Suppressor macrophage treated with lipopolysaccharide for 1 hour (primary cell): ENCODE data around the gene KRTAP6-3.

ENCODE experiments used
- DNase-seq, 3 donors: peaks; one replicate each; pipeline ENCODE4 v3.0.0-alpha.2; 2020 to 2022

The KRTAP6-3 gene

GRCh38 chr21:30592140-30592539 lies at the start of gene KRTAP6-3:
Gene KRTAP6-3, plus strand, starts transcription at chr21:30592440. Its CDS starts 6 bp downstream, at chr21:30592446.
- DNase-seq, result no peak

- DNase-seq, result no peak
Measured at GRCh38 chr21:30552782-30553181, 39.5 kb upstream of the KRTAP6-3 start.

- no peak for DNase-seq
Measured at GRCh38 chr21:30555095-30555494, 37.1 kb upstream of the KRTAP6-3 start.

DNA sequence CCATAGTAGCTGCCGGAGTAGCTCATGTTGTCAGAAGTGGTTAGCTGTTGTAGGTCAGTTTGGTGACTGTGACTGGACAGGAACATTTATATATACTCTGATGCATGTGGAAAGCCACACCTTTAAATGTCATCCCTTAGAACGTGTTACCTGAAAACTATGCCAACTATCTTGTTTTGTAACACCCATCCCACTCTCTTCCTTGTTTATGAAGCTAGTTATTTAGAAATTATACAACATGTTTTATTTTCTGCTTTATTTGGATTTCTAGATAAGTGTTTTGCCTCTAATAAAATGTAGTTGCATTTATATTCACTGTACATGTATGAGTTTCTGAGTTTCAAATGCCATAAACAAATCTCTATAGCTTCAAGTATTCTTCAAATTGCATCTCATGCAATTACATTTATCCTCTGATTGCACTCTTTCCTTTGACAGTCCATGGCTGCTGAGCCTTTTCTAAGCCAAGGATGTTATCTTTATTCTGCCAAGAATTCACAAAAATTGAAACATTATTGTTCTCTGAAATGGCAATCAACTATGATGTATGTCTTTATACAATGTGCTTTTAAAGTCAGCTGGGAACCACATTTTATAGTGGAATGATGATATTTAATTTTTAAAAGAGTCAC lies 30.9 kb upstream of the KRTAP6-3 start, which contains the start of gene KRTAP19-7:
Gene KRTAP19-7 (minus strand): TSS at position 51 of the 632 bp plus-strand sequence. CDS start 25 bp downstream, at position 26.
- DNase-seq, result no peak

DNA sequence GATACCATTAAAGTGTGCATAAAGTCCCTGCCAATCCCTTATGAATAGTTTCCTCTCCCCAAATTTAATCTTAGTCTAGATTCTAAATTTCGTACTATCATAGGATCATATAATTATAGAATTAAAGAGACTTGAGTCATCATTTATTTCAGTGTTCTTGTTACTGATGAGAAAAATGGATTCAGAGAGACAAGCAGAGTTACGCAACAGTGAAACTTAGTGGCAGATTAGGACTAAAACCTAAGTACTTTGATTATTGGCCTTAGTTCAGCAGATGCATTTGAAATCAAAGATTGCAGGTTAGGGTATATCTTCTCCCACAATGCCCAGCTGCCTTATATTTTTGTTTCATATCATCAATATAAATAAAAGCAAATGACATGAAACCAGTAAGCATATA lies 30.3 kb upstream of the KRTAP6-3 start:
- DNase-seq, result no peak

DNA sequence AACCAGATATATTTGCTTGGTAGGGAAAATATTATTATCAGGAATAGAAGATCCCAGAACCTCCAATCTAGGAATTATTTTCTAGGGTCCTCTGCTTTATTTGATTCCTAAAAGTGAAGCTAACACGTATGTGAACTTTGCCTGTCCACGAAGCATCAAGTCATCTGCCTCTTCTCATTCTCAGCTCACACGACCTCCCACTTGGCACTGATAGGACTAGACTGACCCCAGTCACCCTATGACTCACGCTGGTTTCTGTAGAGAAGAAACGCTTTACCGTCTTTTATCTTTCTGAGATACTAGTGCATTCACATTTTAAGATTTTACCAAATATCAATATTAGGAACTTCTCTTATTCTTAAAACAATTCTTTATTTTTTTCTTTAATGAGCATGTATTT lies 29.2 kb upstream of the KRTAP6-3 start:
- DNase-seq, result no peak

GRCh38 chr21:30563630-30564029 lies 28.6 kb upstream of the KRTAP6-3 start:
- DNase-seq, result no peak

DNA sequence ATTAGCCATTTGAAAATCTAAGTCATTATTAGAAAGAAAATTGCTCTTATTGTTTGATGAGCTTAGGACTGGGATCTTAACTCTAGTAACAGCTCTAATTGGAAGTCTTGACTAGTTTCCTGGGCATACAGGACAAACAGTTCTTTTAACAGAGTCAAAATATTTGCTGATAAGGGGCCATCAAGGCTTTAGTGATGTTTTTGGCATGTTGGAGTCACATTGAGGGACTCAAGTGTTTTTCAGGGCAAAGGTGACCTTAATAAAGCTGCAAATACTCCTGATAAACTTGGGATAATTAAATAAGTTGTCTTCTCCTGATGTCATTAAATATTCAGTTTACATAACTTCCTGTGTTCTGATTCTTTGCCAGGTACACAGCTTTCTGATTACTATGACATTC lies 24.6 kb upstream of the KRTAP6-3 start:
- DNase-seq, result no peak

DNA sequence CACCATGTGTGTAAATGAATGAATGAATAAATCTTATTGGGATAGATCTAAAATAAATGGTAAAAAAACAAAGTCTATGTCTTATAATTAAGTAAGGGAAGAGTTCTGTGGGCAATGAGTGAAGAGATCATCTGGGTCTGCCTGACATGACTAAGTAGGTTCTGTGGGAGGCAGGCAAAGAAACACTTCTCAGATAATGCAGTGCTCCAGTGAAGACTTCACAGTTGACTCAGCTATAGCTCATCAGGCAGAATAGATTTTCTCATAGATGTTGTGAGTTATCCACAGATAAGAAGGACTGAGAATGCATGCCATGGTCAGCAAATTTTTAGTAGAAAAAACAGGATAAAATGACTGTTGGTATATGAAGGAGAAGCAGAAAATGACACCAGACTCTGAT lies 14.5 kb upstream of the KRTAP6-3 start:
- DNase-seq, result no peak

DNA sequence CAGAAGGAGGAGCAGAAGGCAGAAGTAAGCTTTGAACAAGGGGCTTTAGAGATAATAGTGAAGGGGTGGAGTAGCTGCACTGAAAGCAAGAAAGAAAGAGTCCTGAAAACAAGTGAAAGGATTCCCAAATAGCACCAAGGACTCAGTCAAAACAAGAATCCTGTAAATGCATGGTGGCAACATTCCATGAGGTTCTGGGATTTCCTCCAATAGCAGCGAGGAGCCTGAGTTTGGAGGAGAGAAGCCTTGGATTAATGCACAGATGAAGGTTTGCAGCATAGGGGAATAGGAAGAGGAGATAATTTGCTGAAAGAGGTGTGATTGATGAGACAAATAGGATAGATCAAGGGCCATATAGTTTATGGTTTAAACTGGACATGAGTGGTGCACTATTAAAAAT lies 12.9 kb upstream of the KRTAP6-3 start:
- DNase-seq, result no peak

DNA sequence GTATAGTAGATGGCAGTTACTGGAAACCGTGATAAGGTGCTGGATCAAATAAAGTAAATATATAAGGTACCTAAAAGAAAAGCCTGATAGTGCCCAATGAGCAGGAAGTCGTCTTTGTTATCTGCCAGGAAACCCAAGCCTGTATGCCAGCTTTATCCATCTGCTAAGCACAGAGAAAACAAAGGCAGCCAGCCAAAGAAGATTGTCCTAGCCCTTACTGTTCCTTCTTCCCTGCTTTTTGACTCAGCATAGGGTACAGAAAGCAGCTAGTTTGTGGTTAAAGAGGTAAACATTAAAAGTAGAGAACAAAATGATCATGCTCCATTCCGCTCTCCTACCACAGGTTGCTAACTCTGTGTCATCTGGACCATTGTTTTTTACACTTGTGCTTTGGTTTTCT lies 12.1 kb upstream of the KRTAP6-3 start:
- DNase-seq, result no peak

DNA sequence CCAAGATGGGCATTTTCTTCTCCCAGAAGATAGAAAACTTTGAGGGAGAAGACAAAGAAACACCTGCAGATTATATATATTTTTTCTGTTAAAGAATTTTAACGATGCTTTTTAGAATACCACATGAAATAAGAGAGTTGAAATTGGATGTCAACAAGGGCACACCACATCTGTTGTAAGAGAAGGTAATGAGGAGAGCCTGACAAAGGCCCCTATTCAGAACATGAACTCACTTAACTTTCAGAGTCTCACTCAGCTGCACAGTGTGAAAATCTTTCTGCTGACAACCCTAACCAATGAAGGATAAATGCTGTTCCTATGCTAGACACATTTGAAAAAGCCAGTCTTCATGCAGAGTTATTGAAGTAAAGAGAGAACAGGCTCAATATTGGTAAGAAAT lies 9.4 kb upstream of the KRTAP6-3 start:
- DNase-seq, result no peak

DNA sequence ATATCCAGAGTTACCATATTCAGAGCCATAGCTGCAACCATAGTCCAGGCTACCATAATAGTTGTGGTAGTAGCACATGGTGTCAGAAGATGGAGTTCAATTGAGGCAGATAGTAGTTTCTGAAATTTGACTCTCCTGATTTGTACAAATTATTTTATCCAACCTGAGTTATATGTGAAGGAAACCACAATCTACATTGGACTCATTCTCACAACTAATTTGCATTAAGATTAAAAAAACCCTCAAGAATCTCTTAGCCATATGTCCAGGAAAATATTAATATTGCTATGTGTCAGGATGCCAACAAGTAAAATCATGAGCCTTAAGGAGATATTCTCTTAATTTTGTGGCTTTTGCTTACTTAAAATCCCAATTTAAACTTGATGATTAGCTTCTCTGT lies 1.9 kb upstream of the KRTAP6-3 start, which contains the start of gene KRTAP22-2:
Gene KRTAP22-2 (minus strand): TSS at position 101 of the 400 bp plus-strand sequence.
- no peak for DNase-seq

DNA sequence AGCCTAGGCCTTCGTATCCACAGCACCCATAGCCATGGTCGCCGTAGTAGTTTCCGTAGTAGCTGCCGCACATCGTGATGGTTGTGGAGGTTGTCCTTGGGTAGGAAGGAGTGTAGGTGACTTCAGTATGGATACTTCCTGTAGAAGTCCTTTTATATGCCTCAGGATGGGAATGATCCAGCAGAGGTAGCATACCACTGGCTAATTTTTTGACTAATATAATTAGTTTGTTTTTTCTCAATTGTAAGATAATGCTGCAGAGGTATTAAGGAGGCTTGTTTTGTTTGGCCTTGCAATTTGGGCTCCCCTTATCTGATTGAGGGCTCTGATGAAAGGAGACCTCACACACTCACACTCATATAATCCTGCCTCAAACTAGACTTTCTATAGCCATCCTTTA lies 6.6 kb downstream of the KRTAP6-3 start, which contains the start of gene KRTAP6-2:
Gene KRTAP6-2 (minus strand): TSS at position 101 of the 400 bp plus-strand sequence. CDS start 28 bp downstream, at position 73.
- no peak for DNase-seq

- DNase-seq, result no peak
Measured at GRCh38 chr21:30600787-30601186, 8.5 kb downstream of the KRTAP6-3 start, which contains the start of gene KRTAP22-1. Gene KRTAP22-1, plus strand, starts transcription at chr21:30601087.

DNA sequence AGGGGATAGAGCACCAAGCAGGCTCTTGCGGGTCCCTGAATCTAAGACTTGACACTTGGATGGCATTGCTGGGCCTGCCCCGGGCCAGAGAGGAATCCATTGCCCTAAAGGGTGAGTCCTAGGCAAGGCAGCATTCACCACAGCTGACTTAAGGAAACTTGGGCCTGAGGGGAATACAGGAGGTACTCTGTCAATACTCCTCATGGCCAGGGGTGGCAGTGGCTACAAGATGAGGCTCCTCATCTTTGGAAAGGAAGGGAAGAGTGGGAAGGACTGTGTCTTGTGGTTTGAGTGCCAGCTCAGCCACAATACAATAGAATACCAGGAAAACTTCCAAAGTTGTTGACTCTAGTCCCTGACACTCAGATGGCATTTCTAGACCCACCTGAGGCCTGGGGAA lies 13.7 kb downstream of the KRTAP6-3 start:
- no peak for DNase-seq

DNA sequence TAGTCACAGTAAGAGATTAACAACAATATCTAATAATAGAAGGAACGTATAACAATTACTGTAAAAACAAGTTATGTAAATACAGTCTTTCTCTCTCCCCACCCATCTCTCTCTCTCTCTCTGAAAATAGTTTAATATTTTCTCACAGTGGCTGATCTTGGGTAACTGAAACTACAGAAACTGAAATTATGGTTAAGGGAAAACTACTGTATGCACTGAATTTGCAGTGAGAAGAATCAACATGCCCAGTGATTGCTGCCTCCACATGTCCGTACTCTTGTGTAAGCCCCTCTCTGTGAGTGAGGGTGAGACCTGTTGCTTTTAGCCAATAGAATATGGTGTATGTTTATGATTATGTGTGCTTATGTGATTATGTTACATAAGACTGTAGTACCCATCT lies 19.9 kb downstream of the KRTAP6-3 start:
- no peak for DNase-seq

GRCh38 chr21:30613836-30614235 lies 21.6 kb downstream of the KRTAP6-3 start, which contains the start of gene KRTAP6-1:
Gene KRTAP6-1, minus strand, starts transcription at chr21:30613930. Its CDS starts 26 bp downstream, at chr21:30613904.
- DNase-seq, result no peak

DNA sequence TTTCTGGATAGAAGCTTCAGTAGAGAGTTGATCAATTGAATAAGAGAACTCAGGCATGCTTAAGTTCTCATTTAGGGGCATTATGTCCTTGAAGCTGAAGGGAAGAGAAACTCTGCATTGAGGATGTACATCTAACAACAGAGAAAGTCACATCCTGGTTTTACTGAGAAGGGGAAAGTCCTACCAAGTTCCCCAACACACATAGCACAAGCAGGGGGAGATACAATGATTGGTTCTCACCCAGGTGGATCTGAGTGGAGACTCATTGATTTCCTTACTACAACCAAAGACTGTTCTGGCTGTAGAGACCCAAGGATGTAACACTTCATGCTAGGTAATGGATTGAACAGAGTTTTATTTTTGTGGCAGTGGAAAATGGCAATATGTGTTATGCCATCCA lies 23.0 kb downstream of the KRTAP6-3 start:
- no peak for DNase-seq

DNA sequence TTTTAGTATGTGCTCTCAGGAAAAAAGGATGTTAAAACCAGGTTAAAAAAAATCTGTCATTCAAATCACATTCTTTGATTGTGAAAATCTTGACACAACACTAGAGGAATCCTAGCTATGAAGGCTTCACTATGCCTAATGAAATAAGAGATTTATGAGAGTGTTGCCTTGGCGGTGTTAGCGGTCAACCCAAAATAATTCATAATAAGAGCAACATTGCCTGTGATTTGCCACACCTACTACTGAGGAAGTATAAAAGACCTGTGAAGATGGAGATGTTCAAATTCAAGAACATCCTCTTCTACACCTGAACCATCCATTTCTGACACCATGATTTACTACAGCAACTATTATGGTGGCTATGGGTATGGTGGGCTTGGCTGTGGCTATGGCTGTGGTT lies 23.9 kb downstream of the KRTAP6-3 start, which contains the start of gene KRTAP20-1:
Gene KRTAP20-1 (plus strand): TSS at position 301 of the 400 bp plus-strand sequence. CDS start 30 bp downstream, at position 331.
- DNase-seq, result no peak

GRCh38 chr21:30620080-30620479 lies 27.8 kb downstream of the KRTAP6-3 start:
- DNase-seq, result no peak

DNA sequence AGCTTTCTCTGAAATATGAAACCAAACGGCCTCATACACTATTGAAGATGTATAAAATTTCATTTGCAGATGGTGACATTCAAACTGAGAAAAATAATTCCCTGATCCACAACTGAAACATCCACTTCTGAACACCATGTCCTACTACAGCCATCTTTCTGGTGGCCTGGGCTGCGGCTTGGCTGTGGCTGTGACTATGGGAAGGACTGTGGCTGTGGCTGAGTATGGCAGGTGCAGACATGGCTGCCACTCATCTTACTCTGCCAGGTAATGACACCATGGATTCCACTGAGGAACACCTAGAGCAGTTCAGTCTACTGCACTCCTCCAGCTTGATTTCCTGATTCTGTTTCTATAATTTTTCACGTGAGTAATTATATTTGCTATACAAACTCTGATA lies 28.3 kb downstream of the KRTAP6-3 start, which contains the start of gene KRTAP20-4:
Gene KRTAP20-4 (plus strand): TSS at position 106 of the 400 bp plus-strand sequence.
- DNase-seq, result no peak

- DNase-seq, result no peak
Measured at GRCh38 chr21:30623362-30623761, 31.1 kb downstream of the KRTAP6-3 start.

- DNase-seq, result no peak
Measured at GRCh38 chr21:30625449-30626165, 33.4 kb downstream of the KRTAP6-3 start.
